Coronary artery (tissue), 2 donors: ENCODE data around the gene PTGDR.

Source experiments
- DNase-seq: peaks from one replicate; pipeline ENCODE4 v3.0.0-alpha.2; 2017; ENCODE audit warnings: low spot score
- H3K27ac ChIP-seq, 2 donors: fragments of 200-600 bp; sonication (generic); one replicate each; pipeline ENCODE4 v1.5.1; 2016 to 2019
- H3K4me3 ChIP-seq: fragments of 200-600 bp; sonication (generic); 2 replicates; pipeline ENCODE4 v1.5.1; 2016; ENCODE audit warnings: mild to moderate bottlenecking, moderate library complexity
- TF ChIP-seq, protein P1 (sequence below): fragments of 200-600 bp; sonication (generic); IDR thresholded peaks from one replicate; pipeline ENCODE4 v1.5.1; 2019; ENCODE audit warnings: antibody characterized with exemption

PTGDR gene

DNA sequence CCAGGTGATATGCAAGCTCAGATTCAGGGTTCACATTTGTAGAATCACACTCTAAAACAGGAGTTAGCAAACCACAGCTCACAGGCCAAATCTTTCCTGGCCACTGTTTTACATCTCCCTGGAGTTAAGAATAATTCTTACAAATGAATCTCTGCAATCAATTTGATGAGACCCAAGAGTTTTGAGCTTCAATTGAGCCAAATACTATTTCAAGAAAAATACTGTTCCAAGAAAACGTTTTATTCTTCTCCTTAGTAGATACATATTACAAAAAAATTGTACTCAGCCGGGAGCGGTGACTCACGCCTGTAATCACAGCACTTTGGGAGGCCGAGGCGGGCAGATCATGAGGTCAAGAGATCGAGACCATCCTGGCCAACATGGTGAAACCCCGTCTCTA is 2.5 kb downstream of the PTGDR start:
- Histone ChIP-seq H3K27ac (no peak overlapping the region), H3K4me3 (no peak overlapping the region)
- TF ChIP-seq, protein P1, sequence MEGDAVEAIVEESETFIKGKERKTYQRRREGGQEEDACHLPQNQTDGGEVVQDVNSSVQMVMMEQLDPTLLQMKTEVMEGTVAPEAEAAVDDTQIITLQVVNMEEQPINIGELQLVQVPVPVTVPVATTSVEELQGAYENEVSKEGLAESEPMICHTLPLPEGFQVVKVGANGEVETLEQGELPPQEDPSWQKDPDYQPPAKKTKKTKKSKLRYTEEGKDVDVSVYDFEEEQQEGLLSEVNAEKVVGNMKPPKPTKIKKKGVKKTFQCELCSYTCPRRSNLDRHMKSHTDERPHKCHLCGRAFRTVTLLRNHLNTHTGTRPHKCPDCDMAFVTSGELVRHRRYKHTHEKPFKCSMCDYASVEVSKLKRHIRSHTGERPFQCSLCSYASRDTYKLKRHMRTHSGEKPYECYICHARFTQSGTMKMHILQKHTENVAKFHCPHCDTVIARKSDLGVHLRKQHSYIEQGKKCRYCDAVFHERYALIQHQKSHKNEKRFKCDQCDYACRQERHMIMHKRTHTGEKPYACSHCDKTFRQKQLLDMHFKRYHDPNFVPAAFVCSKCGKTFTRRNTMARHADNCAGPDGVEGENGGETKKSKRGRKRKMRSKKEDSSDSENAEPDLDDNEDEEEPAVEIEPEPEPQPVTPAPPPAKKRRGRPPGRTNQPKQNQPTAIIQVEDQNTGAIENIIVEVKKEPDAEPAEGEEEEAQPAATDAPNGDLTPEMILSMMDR = no peak
- no peak for DNase-seq

DNA sequence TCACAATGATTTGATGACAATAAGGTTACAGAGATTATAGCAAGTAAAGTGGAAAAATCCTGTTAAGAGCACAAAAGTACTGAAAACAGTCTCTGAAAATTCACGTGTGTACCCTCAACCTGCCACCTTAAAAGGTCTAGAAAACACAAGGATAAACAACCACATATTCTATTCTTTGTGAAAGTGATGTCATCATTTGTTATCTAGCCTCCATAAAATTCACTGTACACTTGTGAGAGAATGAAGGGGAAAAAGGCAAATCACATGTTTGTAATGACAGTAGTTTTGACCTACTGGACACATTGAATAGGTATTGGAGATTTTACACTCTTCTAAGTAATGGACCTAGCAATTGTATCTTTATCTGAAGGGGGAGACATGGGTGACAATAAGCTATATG is 4.0 kb downstream of the PTGDR start:
- DNase-seq = no peak
- H3K27ac ChIP-seq = no peak overlapping the region
- TF ChIP-seq, protein P1 = no peak
- H3K4me3 ChIP-seq = no peak overlapping the region

DNA sequence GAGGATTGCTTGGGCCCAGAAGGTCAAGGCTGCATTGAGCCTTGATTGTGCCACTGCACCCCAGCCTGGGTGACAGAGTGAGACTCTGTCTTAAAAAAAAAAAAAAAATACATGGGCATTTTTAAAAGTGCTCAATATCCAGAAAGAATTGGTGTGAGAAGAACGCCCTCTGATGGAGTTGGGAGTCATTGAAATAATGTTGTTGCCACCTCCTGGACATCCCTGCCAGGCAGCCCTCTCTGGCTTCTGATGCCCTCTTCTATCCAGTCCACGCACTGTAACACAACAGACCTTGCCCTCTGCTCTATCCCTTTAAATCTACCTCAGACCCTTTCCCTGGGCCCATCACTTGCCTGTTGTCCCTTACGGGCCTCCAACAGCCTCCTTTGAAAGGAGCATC is 4.9 kb downstream of the PTGDR start:
- TF ChIP-seq, protein P1 = no peak
- H3K27ac ChIP-seq = no peak overlapping the region
- H3K4me3 ChIP-seq = no peak overlapping the region
- DNase-seq = no peak

DNA sequence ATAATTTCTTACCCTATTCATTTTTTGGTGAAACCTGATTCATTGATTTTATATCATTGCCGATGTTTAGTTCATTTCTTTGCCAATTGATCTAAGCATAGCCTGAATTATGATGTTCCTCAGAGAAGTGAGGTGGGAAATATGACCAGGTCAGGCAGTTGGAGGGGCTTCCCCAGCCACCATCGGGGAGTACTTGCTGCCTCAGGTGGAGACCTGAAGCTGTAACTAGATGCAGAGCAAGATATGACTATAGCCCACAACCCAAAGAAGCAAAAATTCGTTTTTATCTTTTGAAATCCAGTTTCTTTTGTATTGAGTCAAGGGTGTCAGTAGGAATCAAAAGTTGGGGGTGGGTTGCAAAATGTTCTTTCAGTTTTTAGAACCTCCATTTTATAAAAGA is 7.9 kb downstream of the PTGDR start:
- TF ChIP-seq, protein P1 = no peak
- DNase-seq = no peak
- Histone ChIP-seq H3K4me3 (no peak overlapping the region), H3K27ac (no peak overlapping the region)

DNA sequence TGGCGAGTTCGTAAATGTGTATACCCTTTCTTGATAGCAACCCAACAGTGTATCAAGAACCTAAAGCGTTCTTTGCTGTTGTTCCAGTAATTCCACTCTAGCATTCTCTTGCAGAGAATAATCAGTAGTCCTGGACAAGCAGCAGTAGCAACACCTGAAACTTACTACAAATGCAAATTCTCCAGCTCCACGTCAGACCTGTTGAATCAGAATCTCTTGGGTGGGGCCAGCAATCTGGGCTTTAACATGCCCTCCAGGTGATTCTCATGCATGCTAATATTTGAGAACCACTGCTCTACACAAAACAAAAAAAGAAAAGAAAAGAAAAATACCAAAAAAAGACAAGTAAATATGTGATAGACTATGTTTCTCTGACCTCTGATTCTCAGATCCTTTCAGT is 10.1 kb downstream of the PTGDR start:
- Histone ChIP-seq H3K4me3 (no peak overlapping the region), H3K27ac (no peak overlapping the region)
- DNase-seq = no peak
- TF ChIP-seq, protein P1 = no peak

DNA sequence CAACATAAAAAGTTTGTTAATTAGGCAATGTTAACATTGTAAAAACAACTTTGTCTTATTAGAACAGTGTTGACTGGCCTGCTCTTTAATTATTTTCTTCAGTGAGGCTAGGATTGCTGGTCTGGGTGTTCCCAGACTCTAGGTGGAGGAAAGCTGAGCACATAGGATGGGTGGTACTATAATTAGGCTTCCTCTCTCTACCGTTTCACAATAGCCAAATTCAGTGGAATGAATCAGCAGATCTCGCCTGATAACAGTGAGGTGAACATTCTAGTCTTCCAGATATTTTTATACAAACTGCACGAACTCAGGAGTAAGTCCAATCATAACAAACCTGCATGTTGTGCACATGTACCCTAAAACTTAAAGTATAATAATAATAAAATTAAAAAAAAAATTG is 11.9 kb downstream of the PTGDR start:
- Histone ChIP-seq H3K4me3 (no peak overlapping the region), H3K27ac (no peak overlapping the region)
- TF ChIP-seq, protein P1 = no peak
- DNase-seq = no peak

DNA sequence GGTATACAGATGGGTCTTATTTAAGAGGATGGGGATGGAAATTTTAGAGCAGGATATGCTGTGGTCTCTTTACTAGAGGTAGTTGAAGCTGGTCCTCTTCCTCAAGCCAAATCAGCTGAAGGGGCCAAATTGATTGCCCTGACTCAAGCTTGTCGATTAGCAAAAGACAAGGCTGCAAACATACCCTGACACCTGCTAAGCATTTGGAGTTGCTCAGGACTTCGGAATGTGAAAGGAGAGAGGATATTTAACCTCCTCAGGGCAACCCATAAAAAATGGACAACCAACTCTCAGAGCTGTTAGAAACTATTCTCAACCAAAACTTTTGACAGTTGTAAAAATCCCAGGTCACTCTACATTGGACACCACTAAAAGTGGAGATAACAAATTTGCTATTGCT is 15.6 kb downstream of the PTGDR start:
- no peak overlapping the region for H3K4me3 ChIP-seq
- TF ChIP-seq, protein P1 = no peak
- H3K27ac ChIP-seq = no peak overlapping the region
- no peak for DNase-seq
